ENCODE results near the gene GFRA1. TPM values are rescaled to one million over a fixed set of nuclear protein-coding genes. Genes with fewer than 3 reads are reported as not detected.

GFRA1 gene
- total RNA-seq, 4 donors from 2014 or later: 1.8 to 21.4 (median 12.1) TPM

DNA sequence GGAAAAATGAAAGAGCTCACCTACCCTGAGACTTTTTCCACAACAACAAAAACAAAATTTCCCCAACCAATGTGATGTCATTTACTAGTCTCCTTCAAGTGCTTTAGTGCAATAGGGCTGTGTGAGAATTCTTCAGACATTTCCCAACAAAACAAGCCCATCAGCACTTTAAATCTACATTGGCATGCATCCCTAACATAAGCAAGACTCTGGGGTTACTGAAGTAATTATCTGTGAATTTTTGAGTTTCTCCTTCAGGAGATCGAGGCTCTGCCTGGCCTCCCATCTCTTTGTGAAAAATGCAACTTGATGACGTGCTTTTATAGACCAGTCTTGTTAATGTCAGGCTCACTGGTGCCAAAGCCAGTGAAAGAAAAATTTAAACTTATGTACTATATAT, 255.6 kb downstream of the GFRA1 start:
- DNase-seq: no peak

GRCh38 chr10:116015583-116016333, 257.2 kb downstream of the GFRA1 start:
- no peak for TF ChIP-seq CTCF (IDR thresholded peaks at IDR 0.05)
- no peak for TF ChIP-seq POLR2A (IDR thresholded peaks at IDR 0.05)
- Histone ChIP-seq H3K4me3 (no peak overlapping the region), H3K36me3 (no peaks in the 10 kb centered on the region), H3K4me1 (no peaks in the 10 kb centered on the region), H3K27ac (no peak overlapping the region), H3K27me3 (no peaks in the 10 kb centered on the region), H3K9me3 (no peaks in the 10 kb centered on the region)
- no peak for DNase-seq

More for the DNA sequence above, 255.6 kb downstream of the GFRA1 start:
- Histone ChIP-seq H3K27me3 (no peaks in the 10 kb centered on the region), H3K36me3 (no peaks in the 10 kb centered on the region), H3K9me3 (no peaks in the 10 kb centered on the region), H3K4me3 (no peak overlapping the region), H3K27ac (no peak overlapping the region), H3K4me1 (no peaks in the 10 kb centered on the region)
- TF ChIP-seq POLR2A (IDR thresholded peaks at IDR 0.05) (no peak), CTCF (IDR thresholded peaks at IDR 0.05) (no peak)

- DNase-seq: no peak
- no peaks in the 10 kb centered on the region for H3K27me3 ChIP-seq
- no peak for TF ChIP-seq POLR2A (IDR thresholded peaks at IDR 0.05)
- no peak for TF ChIP-seq CTCF (IDR thresholded peaks at IDR 0.05)
- H3K27ac ChIP-seq: no peak overlapping the region
- no peaks in the 10 kb centered on the region for H3K4me1 ChIP-seq
- no peak overlapping the region for H3K4me3 ChIP-seq
- H3K36me3 ChIP-seq: no peaks in the 10 kb centered on the region
- H3K9me3 ChIP-seq: no peaks in the 10 kb centered on the region
Observed at GRCh38 chr10:116014871-116015582, 258.0 kb downstream of the GFRA1 start.

DNA sequence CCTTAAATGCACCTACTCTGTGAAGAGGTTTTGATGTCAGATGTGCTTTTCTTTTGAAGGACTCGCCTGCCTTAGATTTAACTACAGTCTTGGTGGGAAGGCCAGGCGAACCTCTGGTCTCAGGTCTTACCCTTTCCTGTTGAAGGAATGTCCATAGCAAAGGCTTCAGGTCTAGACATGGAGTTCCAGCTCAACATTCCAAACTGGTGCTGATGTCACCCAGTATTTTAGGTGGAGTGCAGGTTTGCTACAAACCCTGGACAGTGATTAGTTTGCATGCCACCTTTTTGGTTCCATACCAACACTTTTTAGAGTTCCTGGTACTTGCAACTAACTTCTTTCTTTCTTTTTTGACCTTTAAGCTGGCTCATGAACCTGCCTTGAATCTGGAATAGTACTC, 258.7 kb downstream of the GFRA1 start:
- H3K9me3 ChIP-seq: no peaks in the 10 kb centered on the region
- H3K4me3 ChIP-seq: no peak overlapping the region
- no peak overlapping the region for H3K27ac ChIP-seq
- no peaks in the 10 kb centered on the region for H3K36me3 ChIP-seq
- no peak for TF ChIP-seq POLR2A (IDR thresholded peaks at IDR 0.05)
- TF ChIP-seq CTCF (IDR thresholded peaks at IDR 0.05): no peak
- DNase-seq: no peak
- H3K27me3 ChIP-seq: no peaks in the 10 kb centered on the region
- H3K4me1 ChIP-seq: no peaks in the 10 kb centered on the region

DNA sequence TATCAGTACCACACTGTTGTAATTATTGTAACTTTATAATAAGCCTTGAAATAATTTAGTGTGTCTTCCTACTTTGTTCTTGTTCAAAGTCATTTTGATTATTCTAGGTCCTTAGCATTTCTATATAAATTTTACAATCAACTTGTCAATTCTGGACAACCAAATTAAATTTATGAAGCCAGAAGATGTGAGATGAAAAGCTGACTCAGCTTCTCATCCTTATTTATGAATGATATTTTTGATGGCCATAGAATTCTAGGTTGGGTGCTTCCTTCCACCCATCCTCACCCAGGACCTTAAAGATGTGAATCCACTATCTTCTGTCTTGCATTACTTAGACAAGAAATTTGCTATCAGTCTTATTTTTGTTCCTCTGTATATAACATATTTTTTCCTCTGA, 261.1 kb downstream of the GFRA1 start:
- H3K27ac ChIP-seq: no peak overlapping the region
- no peaks in the 10 kb centered on the region for H3K27me3 ChIP-seq
- TF ChIP-seq CTCF (IDR thresholded peaks at IDR 0.05) (no peak), POLR2A (IDR thresholded peaks at IDR 0.05) (no peak)
- no peaks in the 10 kb centered on the region for H3K36me3 ChIP-seq
- H3K4me1 ChIP-seq: no peaks in the 10 kb centered on the region
- H3K4me3 ChIP-seq: no peak overlapping the region
- H3K9me3 ChIP-seq: no peaks in the 10 kb centered on the region
- no peak for DNase-seq

All from Peyer's patch (tissue), 4 donors.